ENCODE measurements around the gene GPC6. TPM values are rescaled to one million over a fixed set of nuclear protein-coding genes. Genes with fewer than 3 reads are reported as not detected.

GPC6 gene
- polyA plus RNA-seq, 2 donors = 0.16 to 0.22 TPM

- H3K4me3 ChIP-seq (ENCODE audit: low read depth in 1 of 2, low read length in 2 of 2) = no peak overlapping the region
- H3K27me3 ChIP-seq (ENCODE audit: control insufficient read depth in 1 of 2, insufficient read depth in 2 of 2, low read length in 2 of 2) = no peaks in the 10 kb centered on the region
- 77 to 79% methylated on average over 2 of the region's 2 CpGs for WGBS, 2 donors
- no peaks in the 10 kb centered on the region for H3K36me3 ChIP-seq (ENCODE audit: control insufficient read depth in 2 of 2, insufficient read depth in 2 of 2, low read length in 1 of 2)
- H3K27ac ChIP-seq (ENCODE audit: low read depth in 2 of 2, low read length in 1 of 2) = no peak overlapping the region
- H3K4me1 ChIP-seq (ENCODE audit: control insufficient read depth in 2 of 2, insufficient read depth in 2 of 2, low read length in 1 of 2) = no peaks in the 10 kb centered on the region
- H3K9me3 ChIP-seq (ENCODE audit: control insufficient read depth in 2 of 2, insufficient read depth in 1 of 2, low read depth in 1 of 2, low read length in 1 of 2) = peaks cover 0 to 3% of the 10 kb centered on the region in 2 donors
Measured at GRCh38 chr13:94157705-94158218, 931.2 kb downstream of the GPC6 start.

DNA sequence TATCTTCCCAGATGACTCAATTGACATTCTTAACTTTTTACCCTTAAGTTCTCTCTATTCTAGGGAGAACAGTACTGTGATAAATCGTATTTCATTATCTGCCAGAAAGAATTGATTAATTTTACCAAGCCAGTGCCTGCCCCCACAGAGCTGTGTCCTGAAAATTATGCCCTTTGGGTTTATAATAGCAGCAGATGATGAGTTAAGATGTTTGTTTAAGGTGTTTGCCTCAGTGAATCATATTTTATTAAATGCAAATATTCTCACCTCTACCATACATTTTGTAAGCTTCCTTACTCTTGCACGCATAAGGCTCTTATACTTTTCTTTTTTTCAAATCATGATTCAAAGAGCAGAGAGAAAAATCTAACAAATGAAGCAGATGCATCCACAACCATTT, 934.3 kb downstream of the GPC6 start:
- H3K27ac ChIP-seq (ENCODE audit: low read depth in 2 of 2, low read length in 1 of 2) = no peak overlapping the region
- no peak overlapping the region for H3K4me3 ChIP-seq (ENCODE audit: low read depth in 1 of 2, low read length in 2 of 2)
- H3K9me3 ChIP-seq (ENCODE audit: control insufficient read depth in 2 of 2, insufficient read depth in 1 of 2, low read depth in 1 of 2, low read length in 1 of 2) = peaks cover 0 to 3% of the 10 kb centered on the region in 2 donors
- WGBS, 2 donors = 51 to 57% methylated on average over 2 of the region's 2 CpGs
- no peaks in the 10 kb centered on the region for H3K27me3 ChIP-seq (ENCODE audit: control insufficient read depth in 1 of 2, insufficient read depth in 2 of 2, low read length in 2 of 2)
- no peaks in the 10 kb centered on the region for H3K36me3 ChIP-seq (ENCODE audit: control insufficient read depth in 2 of 2, insufficient read depth in 2 of 2, low read length in 1 of 2)
- H3K4me1 ChIP-seq (ENCODE audit: control insufficient read depth in 2 of 2, insufficient read depth in 2 of 2, low read length in 1 of 2) = no peaks in the 10 kb centered on the region

DNA sequence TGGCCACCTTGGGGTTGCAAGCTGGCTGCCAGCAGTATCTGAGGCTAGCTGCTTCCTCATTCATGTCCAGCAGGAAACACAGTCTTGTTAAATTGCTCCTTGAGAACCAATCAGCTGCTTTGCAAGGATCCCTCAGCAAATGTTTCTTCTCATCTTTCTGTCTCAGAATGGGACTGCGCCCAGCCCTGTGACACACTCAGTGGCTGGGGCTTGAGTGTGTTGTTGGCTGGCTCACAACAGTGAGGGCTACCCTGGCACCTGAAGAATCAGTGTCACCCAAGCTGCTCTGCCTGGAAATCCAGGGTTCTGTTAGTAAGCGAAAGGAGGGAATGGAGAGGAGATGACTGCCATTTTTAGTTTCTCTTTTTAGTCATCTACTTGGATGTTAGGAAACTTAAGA, 935.7 kb downstream of the GPC6 start:
- Histone ChIP-seq H3K9me3 (ENCODE audit: control insufficient read depth in 2 of 2, insufficient read depth in 1 of 2, low read depth in 1 of 2, low read length in 1 of 2) (peaks cover 0 to 3% of the 10 kb centered on the region in 2 donors), H3K4me3 (ENCODE audit: low read depth in 1 of 2, low read length in 2 of 2) (no peak overlapping the region), H3K4me1 (ENCODE audit: control insufficient read depth in 2 of 2, insufficient read depth in 2 of 2, low read length in 1 of 2) (no peaks in the 10 kb centered on the region), H3K27me3 (ENCODE audit: control insufficient read depth in 1 of 2, insufficient read depth in 2 of 2, low read length in 2 of 2) (no peaks in the 10 kb centered on the region), H3K27ac (ENCODE audit: low read depth in 2 of 2, low read length in 1 of 2) (no peak overlapping the region), H3K36me3 (ENCODE audit: control insufficient read depth in 2 of 2, insufficient read depth in 2 of 2, low read length in 1 of 2) (no peaks in the 10 kb centered on the region)
- WGBS, 2 donors = 80 to 87% methylated on average over 2 of the region's 2 CpGs

GRCh38 chr13:94163535-94163934, 936.9 kb downstream of the GPC6 start:
- Histone ChIP-seq H3K27ac (ENCODE audit: low read depth in 2 of 2, low read length in 1 of 2) (no peak overlapping the region), H3K36me3 (ENCODE audit: control insufficient read depth in 2 of 2, insufficient read depth in 2 of 2, low read length in 1 of 2) (no peaks in the 10 kb centered on the region), H3K4me3 (ENCODE audit: low read depth in 1 of 2, low read length in 2 of 2) (no peak overlapping the region), H3K9me3 (ENCODE audit: control insufficient read depth in 2 of 2, insufficient read depth in 1 of 2, low read depth in 1 of 2, low read length in 1 of 2) (peaks cover 0 to 3% of the 10 kb centered on the region in 2 donors), H3K4me1 (ENCODE audit: control insufficient read depth in 2 of 2, insufficient read depth in 2 of 2, low read length in 1 of 2) (no peaks in the 10 kb centered on the region), H3K27me3 (ENCODE audit: control insufficient read depth in 1 of 2, insufficient read depth in 2 of 2, low read length in 2 of 2) (no peaks in the 10 kb centered on the region)
- WGBS, 2 donors = 74 to 75% methylated on average over 1 of the region's 1 CpG

- H3K4me3 ChIP-seq (ENCODE audit: low read depth in 1 of 2, low read length in 2 of 2) = no peak overlapping the region
- H3K36me3 ChIP-seq (ENCODE audit: control insufficient read depth in 2 of 2, insufficient read depth in 2 of 2, low read length in 1 of 2) = no peaks in the 10 kb centered on the region
- H3K27ac ChIP-seq (ENCODE audit: low read depth in 2 of 2, low read length in 1 of 2) = no peak overlapping the region
- no peaks in the 10 kb centered on the region for H3K4me1 ChIP-seq (ENCODE audit: control insufficient read depth in 2 of 2, insufficient read depth in 2 of 2, low read length in 1 of 2)
- H3K9me3 ChIP-seq (ENCODE audit: control insufficient read depth in 2 of 2, insufficient read depth in 1 of 2, low read depth in 1 of 2, low read length in 1 of 2) = no peaks in the 10 kb centered on the region
- H3K27me3 ChIP-seq (ENCODE audit: control insufficient read depth in 1 of 2, insufficient read depth in 2 of 2, low read length in 2 of 2) = no peaks in the 10 kb centered on the region
- WGBS, 2 donors = 76% methylated on average over 9 of the region's 9 CpGs
Measured at GRCh38 chr13:94168783-94169453, 942.3 kb downstream of the GPC6 start.

DNA sequence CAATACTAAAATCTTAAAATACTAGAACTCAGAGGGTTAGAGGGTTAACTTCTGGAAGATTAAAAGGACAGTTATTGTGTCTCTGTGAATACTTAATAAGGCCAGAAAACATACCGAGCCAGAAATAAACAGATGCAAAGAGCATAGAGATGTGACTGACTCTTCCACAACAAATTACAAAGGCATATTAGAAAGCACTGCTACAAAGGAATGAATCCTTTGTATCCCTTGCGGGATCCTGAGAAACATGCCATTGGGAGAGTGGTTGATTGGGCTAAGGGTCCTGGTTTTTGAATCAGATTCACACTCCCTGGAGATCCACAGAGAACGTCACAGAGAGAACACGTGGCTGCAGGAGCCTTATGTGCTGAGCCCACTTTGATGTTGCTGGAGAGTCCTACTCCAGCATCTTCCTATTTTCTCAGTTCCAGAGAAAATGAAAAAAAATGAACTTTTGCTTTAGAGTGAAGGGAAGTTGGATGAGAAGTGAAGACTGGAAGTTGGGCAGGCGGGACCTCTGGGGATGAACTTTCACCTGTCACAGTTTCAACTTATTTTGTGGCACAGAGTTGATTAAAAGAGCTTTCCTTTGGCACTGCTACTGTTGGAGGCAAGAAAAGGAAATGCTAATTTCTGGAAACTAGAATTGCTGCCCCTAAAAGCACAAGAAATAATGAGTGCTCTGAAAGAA, 943.0 kb downstream of the GPC6 start:
- WGBS, 2 donors = 72 to 75% methylated on average over 5 of the region's 5 CpGs
- no peaks in the 10 kb centered on the region for H3K4me1 ChIP-seq (ENCODE audit: control insufficient read depth in 2 of 2, insufficient read depth in 2 of 2, low read length in 1 of 2)
- H3K27ac ChIP-seq (ENCODE audit: low read depth in 2 of 2, low read length in 1 of 2) = no peak overlapping the region
- H3K27me3 ChIP-seq (ENCODE audit: control insufficient read depth in 1 of 2, insufficient read depth in 2 of 2, low read length in 2 of 2) = no peaks in the 10 kb centered on the region
- H3K9me3 ChIP-seq (ENCODE audit: control insufficient read depth in 2 of 2, insufficient read depth in 1 of 2, low read depth in 1 of 2, low read length in 1 of 2) = no peaks in the 10 kb centered on the region
- H3K36me3 ChIP-seq (ENCODE audit: control insufficient read depth in 2 of 2, insufficient read depth in 2 of 2, low read length in 1 of 2) = no peaks in the 10 kb centered on the region
- no peak overlapping the region for H3K4me3 ChIP-seq (ENCODE audit: low read depth in 1 of 2, low read length in 2 of 2)

DNA sequence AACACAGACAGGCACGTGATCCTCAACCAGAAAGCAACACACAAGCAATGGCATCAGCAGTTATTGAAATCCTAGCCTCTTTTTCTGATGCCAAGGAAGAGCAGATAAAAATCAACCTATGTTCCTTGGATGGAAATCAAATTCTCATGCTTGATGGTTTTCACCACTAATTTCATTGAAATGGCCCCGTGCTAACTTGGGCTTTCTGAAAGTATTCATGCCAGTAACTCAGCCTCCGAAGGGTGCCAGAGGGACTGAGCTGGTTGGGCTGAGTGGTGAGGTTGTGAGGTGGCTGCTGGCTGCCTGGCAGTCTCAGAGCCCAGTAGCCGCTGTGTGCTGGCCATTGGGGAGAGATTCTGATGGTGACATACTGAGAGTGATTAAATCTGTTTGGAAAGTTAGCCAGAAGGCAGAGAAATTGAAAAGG, 943.6 kb downstream of the GPC6 start:
- Histone ChIP-seq H3K4me3 (ENCODE audit: low read depth in 1 of 2, low read length in 2 of 2) (no peak overlapping the region), H3K4me1 (ENCODE audit: control insufficient read depth in 2 of 2, insufficient read depth in 2 of 2, low read length in 1 of 2) (no peaks in the 10 kb centered on the region), H3K9me3 (ENCODE audit: control insufficient read depth in 2 of 2, insufficient read depth in 1 of 2, low read depth in 1 of 2, low read length in 1 of 2) (no peaks in the 10 kb centered on the region), H3K27ac (ENCODE audit: low read depth in 2 of 2, low read length in 1 of 2) (no peak overlapping the region), H3K27me3 (ENCODE audit: control insufficient read depth in 1 of 2, insufficient read depth in 2 of 2, low read length in 2 of 2) (no peaks in the 10 kb centered on the region), H3K36me3 (ENCODE audit: control insufficient read depth in 2 of 2, insufficient read depth in 2 of 2, low read length in 1 of 2) (no peaks in the 10 kb centered on the region)
- 64 to 65% methylated on average over 4 of the region's 4 CpGs for WGBS, 2 donors

GRCh38 chr13:94172416-94172815, 945.8 kb downstream of the GPC6 start:
- H3K4me1 ChIP-seq (ENCODE audit: control insufficient read depth in 2 of 2, insufficient read depth in 2 of 2, low read length in 1 of 2) = no peaks in the 10 kb centered on the region
- WGBS, 2 donors = 90 to 92% methylated on average over 2 of the region's 2 CpGs
- no peak overlapping the region for H3K27ac ChIP-seq (ENCODE audit: low read depth in 2 of 2, low read length in 1 of 2)
- no peak overlapping the region for H3K4me3 ChIP-seq (ENCODE audit: low read depth in 1 of 2, low read length in 2 of 2)
- H3K9me3 ChIP-seq (ENCODE audit: control insufficient read depth in 2 of 2, insufficient read depth in 1 of 2, low read depth in 1 of 2, low read length in 1 of 2) = no peaks in the 10 kb centered on the region
- no peaks in the 10 kb centered on the region for H3K27me3 ChIP-seq (ENCODE audit: control insufficient read depth in 1 of 2, insufficient read depth in 2 of 2, low read length in 2 of 2)
- H3K36me3 ChIP-seq (ENCODE audit: control insufficient read depth in 2 of 2, insufficient read depth in 2 of 2, low read length in 1 of 2) = no peaks in the 10 kb centered on the region

DNA sequence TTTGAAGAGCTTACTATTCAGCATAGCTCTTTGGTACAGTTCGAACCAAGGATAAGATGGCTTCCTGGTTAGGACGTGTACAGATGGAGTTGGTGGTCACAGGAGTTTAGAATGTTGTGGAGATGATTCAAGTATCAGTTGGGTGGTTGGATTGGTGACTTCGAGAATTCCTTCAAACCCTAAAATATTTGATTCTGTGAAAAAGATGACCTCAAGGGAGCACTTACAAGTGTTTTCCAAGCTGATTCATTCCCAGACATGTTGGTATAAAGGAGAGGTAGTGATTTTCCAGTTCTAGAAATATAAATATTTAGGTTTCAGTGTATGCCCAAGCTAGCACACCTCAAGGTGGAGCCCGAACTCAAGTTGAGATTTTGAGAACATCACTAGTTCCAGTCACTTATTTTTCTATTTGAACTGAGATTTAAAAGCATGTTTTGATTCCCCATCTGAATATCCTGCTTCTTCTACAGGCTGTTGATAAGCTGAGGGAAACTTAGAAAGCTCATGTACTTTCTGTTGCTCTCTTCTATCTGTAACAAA, 946.8 kb downstream of the GPC6 start:
- WGBS, 2 donors = 83 to 85% methylated on average over 4 of the region's 4 CpGs
- no peaks in the 10 kb centered on the region for H3K9me3 ChIP-seq (ENCODE audit: control insufficient read depth in 2 of 2, insufficient read depth in 1 of 2, low read depth in 1 of 2, low read length in 1 of 2)
- no peak overlapping the region for H3K27ac ChIP-seq (ENCODE audit: low read depth in 2 of 2, low read length in 1 of 2)
- no peaks in the 10 kb centered on the region for H3K27me3 ChIP-seq (ENCODE audit: control insufficient read depth in 1 of 2, insufficient read depth in 2 of 2, low read length in 2 of 2)
- no peaks in the 10 kb centered on the region for H3K36me3 ChIP-seq (ENCODE audit: control insufficient read depth in 2 of 2, insufficient read depth in 2 of 2, low read length in 1 of 2)
- H3K4me1 ChIP-seq (ENCODE audit: control insufficient read depth in 2 of 2, insufficient read depth in 2 of 2, low read length in 1 of 2) = no peaks in the 10 kb centered on the region
- no peak overlapping the region for H3K4me3 ChIP-seq (ENCODE audit: low read depth in 1 of 2, low read length in 2 of 2)
